IMR-90 (cell line): Measurements from ENCODE around the gene TYRP1. TPM values are rescaled to one million over a fixed set of nuclear protein-coding genes. Genes with fewer than 3 reads are reported as not detected.

Experiments
- ATAC-seq: fragments of 200-7000 bp; cut with Tn5 transposase; 2 replicates; pipeline ENCODE4 v1.9.1; 2020; ENCODE audit warnings: low read depth, mild to moderate bottlenecking, moderate library complexity
- BruUV-seq: library from RNA; stranded (reverse); fragments of 400-500 nt; replicated peaks from 2 replicates; lab custom pipeline; 2021; lab: Mats Ljungman, UMichigan
- CTCF ChIA-PET: fragments of 300-600 bp; formaldehyde crosslinking; extraction: SDS; loops from one replicate; lab custom pipeline; 2021; ENCODE audit warnings: antibody characterized with exemption; lab: Yijun Ruan, JAX
- POLR2A ChIA-PET: fragments of 300-600 bp; sonication (Branson Sonifier 250); formaldehyde crosslinking; loops from one replicate; lab custom pipeline; 2022; ENCODE audit warnings: antibody characterized with exemption; ENCODE audit not compliant: unreplicated experiment; lab: Charles Lee
- DNase-seq: peaks from one replicate; pipeline ENCODE4 v3.0.0; 2013
- H2AFZ ChIP-seq: replicated peaks from 2 replicates; pipeline ENCODE3; 2013; ENCODE audit warnings: low read length, mild to moderate bottlenecking; ENCODE audit not compliant: poor library complexity
- H2AK5ac ChIP-seq: 2 replicates; pipeline ENCODE4 v1.6.1; 2013; ENCODE audit warnings: low read depth, low read length, inconsistent platforms
- H2AK9ac ChIP-seq: replicated peaks from 2 replicates; pipeline ENCODE3; 2013; ENCODE audit warnings: mild to moderate bottlenecking, low read depth, low read length, moderate library complexity; ENCODE audit not compliant: poor library complexity
- H2BK120ac ChIP-seq: 2 replicates; pipeline ENCODE4 v1.6.1; 2013; ENCODE audit warnings: low read depth, low read length, inconsistent platforms
- H2BK15ac ChIP-seq: 3 replicates; pipeline ENCODE4 v1.6.1; 2013; ENCODE audit warnings: low read depth, low read length, inconsistent platforms
- H2BK20ac ChIP-seq: 2 replicates; pipeline ENCODE4 v1.6.1; 2013; ENCODE audit warnings: low read depth, mild to moderate bottlenecking, inconsistent platforms, low read length, moderate library complexity
- H2BK5ac ChIP-seq: 2 replicates; pipeline ENCODE4 v1.6.1; 2013; ENCODE audit warnings: mild to moderate bottlenecking, low read depth, low read length, inconsistent platforms; ENCODE audit not compliant: poor library complexity, severe bottlenecking
- H3K14ac ChIP-seq: replicated peaks from 2 replicates; pipeline ENCODE4 v1.6.1; 2013; ENCODE audit warnings: low read depth, low read length, inconsistent platforms
- H3K18ac ChIP-seq: 2 replicates; pipeline ENCODE4 v1.6.1; 2013; ENCODE audit warnings: low read depth, low read length, control low read depth
- H3K23ac ChIP-seq: 2 replicates; pipeline ENCODE4 v1.6.1; 2013; ENCODE audit warnings: low read depth, low read length, inconsistent platforms
- H3K27ac ChIP-seq: 2 replicates; pipeline ENCODE4 v1.5.1; 2013; ENCODE audit warnings: mild to moderate bottlenecking, control low read depth, low read length; ENCODE audit not compliant: insufficient read depth
- H3K27me3 ChIP-seq: 2 replicates; pipeline ENCODE4 v1.6.1; 2013; ENCODE audit warnings: low read length; ENCODE audit not compliant: control insufficient read depth, insufficient read depth
- H3K36me3 ChIP-seq: 2 replicates; pipeline ENCODE4 v1.6.1; 2013; ENCODE audit warnings: low read length, mixed read lengths; ENCODE audit not compliant: control insufficient read depth, insufficient read depth
- H3K4ac ChIP-seq: 2 replicates; pipeline ENCODE4 v1.6.1; 2013; ENCODE audit warnings: low read depth, low read length, inconsistent platforms
- H3K4me1 ChIP-seq: 2 replicates; pipeline ENCODE4 v1.6.1; 2013; ENCODE audit warnings: low read length, mixed read lengths; ENCODE audit not compliant: control insufficient read depth, insufficient read depth
- H3K4me2 ChIP-seq: 2 replicates; pipeline ENCODE4 v1.6.1; 2013; ENCODE audit warnings: low read depth, mild to moderate bottlenecking, control low read depth, low read length, moderate library complexity
- H3K4me3 ChIP-seq: 2 replicates; pipeline ENCODE4 v1.5.1; 2013; ENCODE audit warnings: low read depth, mild to moderate bottlenecking, control low read depth, low read length, moderate library complexity; ENCODE audit not compliant: insufficient read depth
- H3K56ac ChIP-seq: 2 replicates; pipeline ENCODE4 v1.6.1; 2013; ENCODE audit warnings: low read length, inconsistent platforms; ENCODE audit not compliant: insufficient read depth; ENCODE audit errors: extremely low read depth
- H3K79me1 ChIP-seq, 2 experiments: 2 replicates each; pipeline ENCODE4 v1.6.1; 2013; ENCODE audit warnings: low read length in 2 of 2, inconsistent platforms in 1 of 2, low read depth in 1 of 2
- H3K9ac ChIP-seq: 2 replicates; pipeline ENCODE4 v1.6.1; 2013; ENCODE audit warnings: low read depth, low read length, control low read depth
- H3K9me1 ChIP-seq: 2 replicates; pipeline ENCODE4 v1.6.1; 2013; ENCODE audit warnings: low read length, inconsistent platforms; ENCODE audit not compliant: insufficient read depth
- H3K9me3 ChIP-seq: 2 replicates; pipeline ENCODE4 v1.6.1; 2013; ENCODE audit warnings: low read length; ENCODE audit not compliant: control insufficient read depth, insufficient read depth
- H4K20me1 ChIP-seq: 2 replicates; pipeline ENCODE4 v1.6.1; 2013; ENCODE audit warnings: low read length, inconsistent platforms; ENCODE audit not compliant: insufficient read depth
- H4K5ac ChIP-seq: 2 replicates; pipeline ENCODE4 v1.6.1; 2013; ENCODE audit warnings: mild to moderate bottlenecking, low read depth, low read length, control low read depth
- H4K8ac ChIP-seq, 2 experiments: 2 replicates each; pipeline ENCODE4 v1.6.1; 2013; ENCODE audit warnings: low read depth in 2 of 2, low read length in 2 of 2, control low read depth in 1 of 2, inconsistent platforms in 1 of 2
- H4K91ac ChIP-seq: 2 replicates; pipeline ENCODE4 v1.6.1; 2013; ENCODE audit warnings: low read depth, low read length, inconsistent platforms; ENCODE audit not compliant: insufficient read depth
- BHLHE40 ChIP-seq: fragments of 150-350 bp; IDR thresholded peaks from 2 replicates; pipeline ENCODE4 v1.6.1; 2016; ENCODE audit warnings: mild to moderate bottlenecking, low read depth, low read length
- CEBPB ChIP-seq: IDR thresholded peaks from 2 replicates; pipeline ENCODE4 v1.6.1; 2012; ENCODE audit warnings: low read depth, low read length, improper control_type of control experiment
- CHD1 ChIP-seq: IDR thresholded peaks from 2 replicates; pipeline ENCODE4 v1.6.1; 2012; ENCODE audit warnings: low read depth, low read length, improper control_type of control experiment
- CTCF ChIP-seq: conservative IDR thresholded peaks from 2 replicates; pipeline ENCODE4 v1.5.1; 2012; ENCODE audit warnings: mild to moderate bottlenecking, low read depth, low read length, improper control_type of control experiment
- ELK1 ChIP-seq: fragments of 150-350 bp; IDR thresholded peaks from 2 replicates; pipeline ENCODE4 v1.6.1; 2016; ENCODE audit warnings: low read depth, mild to moderate bottlenecking, low read length, moderate library complexity, borderline replicate concordance
- FOS ChIP-seq: fragments of 150-350 bp; IDR thresholded peaks from 2 replicates; pipeline ENCODE4 v1.6.1; 2016; ENCODE audit warnings: low read depth, low read length
- MAFK ChIP-seq: IDR thresholded peaks from 2 replicates; pipeline ENCODE4 v1.6.1; 2012; ENCODE audit warnings: low read depth, low read length, improper control_type of control experiment
- MAZ ChIP-seq: IDR thresholded peaks from 2 replicates; pipeline ENCODE4 v1.6.1; 2012; ENCODE audit warnings: low read depth, mild to moderate bottlenecking, low read length, improper control_type of control experiment, moderate library complexity, borderline replicate concordance
- MXI1 ChIP-seq: IDR thresholded peaks from 2 replicates; pipeline ENCODE4 v1.6.1; 2012; ENCODE audit warnings: low read depth, mild to moderate bottlenecking, low read length, moderate library complexity, borderline replicate concordance
- NFE2L2 ChIP-seq: fragments of 150-350 bp; IDR thresholded peaks from 2 replicates; pipeline ENCODE4 v1.6.1; 2016; ENCODE audit warnings: low read depth, mild to moderate bottlenecking, low read length
- POLR2A ChIP-seq: IDR thresholded peaks from 2 replicates; pipeline ENCODE4 v1.6.1; 2012; ENCODE audit warnings: mild to moderate bottlenecking, low read depth, low read length
- RAD21 ChIP-seq: IDR thresholded peaks from 2 replicates; pipeline ENCODE4 v1.6.1; 2012; ENCODE audit warnings: low read length, improper control_type of control experiment
- RCOR1 ChIP-seq: IDR thresholded peaks from 2 replicates; pipeline ENCODE4 v1.6.1; 2012; ENCODE audit warnings: mild to moderate bottlenecking, low read length, improper control_type of control experiment; ENCODE audit not compliant: insufficient replicate concordance
- RFX5 ChIP-seq: IDR thresholded peaks from 2 replicates; pipeline ENCODE4 v1.8.0; 2012; ENCODE audit warnings: low read depth, mild to moderate bottlenecking, low read length, moderate library complexity
- SMC3 ChIP-seq: fragments of 150-350 bp; IDR thresholded peaks from 2 replicates; pipeline ENCODE4 v1.6.1; 2016; ENCODE audit warnings: low read depth, mild to moderate bottlenecking, antibody characterized with exemption, low read length, moderate library complexity
- USF2 ChIP-seq: fragments of 150-350 bp; IDR thresholded peaks from 2 replicates; pipeline ENCODE4 v1.6.1; 2017; ENCODE audit warnings: mild to moderate bottlenecking, antibody characterized with exemption, low read length, low read depth
- WGBS, 2 experiments: methylation state at CpG; one replicate each; pipeline versions ENCODE4 v1.1.5 to v1.1.7; 2013; ENCODE audit warnings: missing lambda C conversion rate in 2 of 2; ENCODE audit not compliant: insufficient read length in 1 of 2; ENCODE audit errors: extremely low coverage in 2 of 2; 5-methylcytosine and 5-hydroxymethylcytosine counted together
- dilution Hi-C: fragments of 300-500 bp; cut with HindIII; formaldehyde crosslinking; loops from one replicate; pipeline ENCODE4 v1.14.3; 2018; ENCODE audit warnings: low sequenced_read_pairs; ENCODE audit not compliant: unreplicated experiment
- in situ Hi-C: fragments of 300-500 bp; cut with MboI; formaldehyde crosslinking; loops from 3 replicates; pipeline ENCODE4 v1.14.3; 2019; ENCODE audit warnings: low sequenced_read_pairs, inconsistent platforms, mixed read lengths
- intact Hi-C: fragments of 100-400 bp; cut with micrococcal nuclease; formaldehyde crosslinking; loops from 2 replicates; pipeline ENCODE4 v1.10.0; 2022
- polyA plus RNA-seq, 3 experiments: library from polyadenylated mRNA; depleted of rRNA; stranded (reverse); fragments of >200 nt; gene quantifications; 2 replicates each; pipeline ENCODE4 v1.2.3, GENCODE V29; 2012; ENCODE audit warnings: low replicate concordance in 1 of 3
- total RNA-seq: library from RNA; depleted of rRNA; stranded (reverse); fragments of >200 nt; gene quantifications from 2 replicates; pipeline ENCODE4 v1.2.3, GENCODE V29; 2012

The TYRP1 gene
- total and polyA plus RNA-seq, 2 of the 4 experiments (the other 2 are of a cell fraction): 0.60 to 0.90 TPM

GRCh38 chr9:12718482-12719026, 25.4 kb downstream of the TYRP1 start:
- Histone ChIP-seq H3K18ac (no peak overlapping the region), H3K27ac (no peak overlapping the region), H3K4me1 (no peaks in the 10 kb centered on the region), H4K20me1 (no peaks in the 10 kb centered on the region), H3K56ac (no peak overlapping the region), H2AK5ac (no peak overlapping the region), H3K4ac (no peak overlapping the region; the same call in 1 of the 2 replicates), H4K5ac (no peak overlapping the region), H4K8ac (no peak overlapping the region), H3K9me3 (no peaks in the 10 kb centered on the region), H2AK9ac (no peak overlapping the region), H3K23ac (no peak overlapping the region), H2BK120ac (no peak overlapping the region), H2BK15ac (no peak overlapping the region), H3K4me2 (no peak overlapping the region), H3K9ac (no peak overlapping the region), H2AFZ (peak overlapping the region; percentile 72), H2BK20ac (no peak overlapping the region), H4K91ac (no peak overlapping the region), H3K9me1 (no peaks in the 10 kb centered on the region), H3K27me3 (no peaks in the 10 kb centered on the region), H3K79me1 (no peaks in the 10 kb centered on the region), H3K4me3 (no peak overlapping the region), H3K36me3 (no peaks in the 10 kb centered on the region), H2BK5ac (no peak overlapping the region), H3K14ac (no peak overlapping the region)
- BruUV-seq: no TSS peak
- TF ChIP-seq ELK1: no peak
- no peak for TF ChIP-seq CHD1
- no peak for TF ChIP-seq FOS
- TF ChIP-seq RCOR1: no peak
- no peak for TF ChIP-seq MAFK
- no peak for TF ChIP-seq BHLHE40
- TF ChIP-seq CTCF: no peak
- TF ChIP-seq MXI1: no peak
- TF ChIP-seq NFE2L2: no peak
- TF ChIP-seq MAZ: no peak
- no peak for TF ChIP-seq RAD21
- TF ChIP-seq SMC3: no peak
- TF ChIP-seq CEBPB: no peak
- TF ChIP-seq USF2: no peak
- TF ChIP-seq RFX5: no peak
- no peak for TF ChIP-seq POLR2A
- CTCF ChIA-PET: no interaction called here
- DNase-seq (peak; percentile 44), ATAC-seq (peak; percentile 37; the same call in 1 of the 2 replicates)
- dilution Hi-C loops (no loop called here), intact Hi-C loops (loop anchor here (1.0 to 10.0 kb wide), 3 partner anchors 167 to 636 kb away; no protein-coding TSS in a partner anchor), in situ Hi-C loops (no loop called here)
- POLR2A ChIA-PET: no interaction called here
- WGBS, 2 experiments: 40% methylated on average over 2 of the region's 7 CpGs; no CpG with 5 or more reads in 1 of the 2 experiments
